Gastroesophageal sphincter (tissue), 4 donors: Measurements from ENCODE around the gene ELAVL3. TPM values are rescaled to one million over a fixed set of nuclear protein-coding genes. Genes with fewer than 3 reads are reported as not detected.

Source experiments
- ATAC-seq: fragments of 150-250 bp; one replicate; pipeline ENCODE4 v1.9.1; 2016; ENCODE audit warnings: mild to moderate bottlenecking, moderate library complexity
- H3K27ac ChIP-seq, 4 donors: fragments of 200-600 bp; sonication (generic) in 3 of 4; 1 replicate in 3 of 4; 2 replicates in 1 of 4; pipeline ENCODE4 v1.5.1; 2016 to 2019
- H3K27me3 ChIP-seq: fragments of 200-600 bp; sonication (generic); one replicate; pipeline ENCODE4 v1.5.1; 2019
- H3K36me3 ChIP-seq, 2 donors: fragments of 200-600 bp; sonication (generic); one replicate each; pipeline ENCODE4 v1.5.1; 2019; ENCODE audit warnings: control low read depth in 1 of 2
- H3K4me1 ChIP-seq, 3 donors: fragments of 200-600 bp; sonication (generic); 1 replicate in 2 of 3; 2 replicates in 1 of 3; pipeline ENCODE4 v1.5.1; 2016 to 2019; ENCODE audit warnings: control low read depth in 2 of 3
- H3K4me3 ChIP-seq, 2 donors: fragments of 200-600 bp; sonication (generic); one replicate each; pipeline ENCODE4 v1.5.1; 2019; ENCODE audit warnings: mild to moderate bottlenecking in 1 of 2, moderate library complexity in 1 of 2
- H3K9me3 ChIP-seq, 3 donors: fragments of 200-600 bp; sonication (generic); one replicate each; pipeline ENCODE4 v1.5.1; 2017 to 2019; ENCODE audit warnings: control low read depth in 2 of 3
- EP300 ChIP-seq: sonication (generic); formaldehyde crosslinking; IDR thresholded peaks from one replicate; pipeline ENCODE4 v1.6.1; 2017; ENCODE audit warnings: antibody characterized with exemption, mild to moderate bottlenecking
- POLR2A ChIP-seq, 2 donors: fragments of 450-650 bp; IDR thresholded peaks; one replicate each; pipeline ENCODE4 v1.6.1; 2017; ENCODE audit warnings: antibody characterized with exemption in 2 of 2, mild to moderate bottlenecking in 2 of 2, moderate library complexity in 1 of 2
- POLR2AphosphoS5 ChIP-seq: sonication (generic); formaldehyde crosslinking; IDR thresholded peaks from one replicate; pipeline ENCODE4 v1.6.1; 2017; ENCODE audit warnings: antibody characterized with exemption
- WGBS, 2 donors: methylation state at CpG; one replicate each; pipeline ENCODE4 v1.1.5; 2018; ENCODE audit warnings: low coverage in 1 of 2; 5-methylcytosine and 5-hydroxymethylcytosine counted together
- small RNA-seq, 4 donors: library from RNA; depleted of rRNA; stranded (forward); fragments of <200 nt; gene quantifications; one replicate each; pipeline ENCODE3, GENCODE V24; 2016
- total RNA-seq, 4 donors: library from RNA; depleted of rRNA; stranded (reverse); fragments of >200 nt; gene quantifications; one replicate each; pipeline ENCODE4 v1.1.0, GENCODE V29; 2016
- TF ChIP-seq, protein P1 (sequence below), 4 experiments: fragments of 200-600 bp in 2 of 4; fragments of 450-650 bp in 2 of 4; sonication (generic) in 1 of 4; IDR thresholded peaks; one replicate each; pipeline ENCODE4 v1.5.1; 2017 to 2019; ENCODE audit warnings: antibody characterized with exemption in 4 of 4, mild to moderate bottlenecking in 2 of 4, moderate library complexity in 2 of 4

ELAVL3 gene
- total RNA-seq, 4 donors from 2014 or later = 0.04 to 3.3 (median 0.27) TPM; not detected in 1

DNA sequence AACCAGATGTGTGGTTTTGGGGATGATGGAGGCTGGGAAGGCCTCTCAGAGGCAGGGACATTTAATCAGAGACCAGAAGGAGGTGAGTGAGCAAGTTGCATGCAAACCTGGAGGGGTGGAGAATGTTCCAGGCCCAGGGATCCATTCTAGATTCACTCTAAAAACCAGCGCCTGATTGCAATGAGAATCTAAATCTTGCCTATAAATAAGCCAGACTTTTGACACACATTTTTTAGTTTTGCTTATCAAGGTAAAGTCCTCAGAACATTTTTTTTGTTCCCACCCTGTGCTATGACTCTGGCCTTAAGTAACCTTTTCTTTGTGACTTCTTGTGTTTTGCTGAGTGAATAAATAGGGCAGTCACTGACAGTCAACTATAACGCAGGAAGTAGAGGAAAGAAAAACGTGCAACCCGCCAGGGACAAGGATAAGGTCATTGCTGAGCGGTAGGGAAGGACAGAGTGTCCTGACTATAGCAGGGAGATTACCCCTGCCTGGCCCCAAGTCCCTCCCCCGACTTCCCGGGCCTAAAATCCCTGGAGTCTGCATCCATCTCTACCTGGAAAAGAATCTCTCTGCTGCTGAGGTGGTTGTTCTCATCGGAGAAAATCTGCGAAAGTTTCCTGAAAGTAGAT, 76.1 kb downstream of the ELAVL3 start:
- ATAC-seq = no peak
- Histone ChIP-seq H3K4me1 (peaks cover 0 to 6% (median 0%) of the 10 kb centered on the region in 3 donors), H3K9me3 (no peaks in the 10 kb centered on the region), H3K27me3 (peaks cover 41% of the 10 kb centered on the region), H3K27ac (no peak overlapping the region), H3K36me3 (no peaks in the 10 kb centered on the region), H3K4me3 (no peak overlapping the region)
- no peak for TF ChIP-seq EP300
- TF ChIP-seq, protein P1, sequence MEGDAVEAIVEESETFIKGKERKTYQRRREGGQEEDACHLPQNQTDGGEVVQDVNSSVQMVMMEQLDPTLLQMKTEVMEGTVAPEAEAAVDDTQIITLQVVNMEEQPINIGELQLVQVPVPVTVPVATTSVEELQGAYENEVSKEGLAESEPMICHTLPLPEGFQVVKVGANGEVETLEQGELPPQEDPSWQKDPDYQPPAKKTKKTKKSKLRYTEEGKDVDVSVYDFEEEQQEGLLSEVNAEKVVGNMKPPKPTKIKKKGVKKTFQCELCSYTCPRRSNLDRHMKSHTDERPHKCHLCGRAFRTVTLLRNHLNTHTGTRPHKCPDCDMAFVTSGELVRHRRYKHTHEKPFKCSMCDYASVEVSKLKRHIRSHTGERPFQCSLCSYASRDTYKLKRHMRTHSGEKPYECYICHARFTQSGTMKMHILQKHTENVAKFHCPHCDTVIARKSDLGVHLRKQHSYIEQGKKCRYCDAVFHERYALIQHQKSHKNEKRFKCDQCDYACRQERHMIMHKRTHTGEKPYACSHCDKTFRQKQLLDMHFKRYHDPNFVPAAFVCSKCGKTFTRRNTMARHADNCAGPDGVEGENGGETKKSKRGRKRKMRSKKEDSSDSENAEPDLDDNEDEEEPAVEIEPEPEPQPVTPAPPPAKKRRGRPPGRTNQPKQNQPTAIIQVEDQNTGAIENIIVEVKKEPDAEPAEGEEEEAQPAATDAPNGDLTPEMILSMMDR (IDR thresholded peaks at IDR 0.05) = no peak
- TF ChIP-seq POLR2AphosphoS5 = no peak
- no peak for TF ChIP-seq POLR2A (IDR thresholded peaks at IDR 0.05)
- WGBS, 2 donors = 60 to 69% methylated on average over 4 to 7 of the region's 9 CpGs

DNA sequence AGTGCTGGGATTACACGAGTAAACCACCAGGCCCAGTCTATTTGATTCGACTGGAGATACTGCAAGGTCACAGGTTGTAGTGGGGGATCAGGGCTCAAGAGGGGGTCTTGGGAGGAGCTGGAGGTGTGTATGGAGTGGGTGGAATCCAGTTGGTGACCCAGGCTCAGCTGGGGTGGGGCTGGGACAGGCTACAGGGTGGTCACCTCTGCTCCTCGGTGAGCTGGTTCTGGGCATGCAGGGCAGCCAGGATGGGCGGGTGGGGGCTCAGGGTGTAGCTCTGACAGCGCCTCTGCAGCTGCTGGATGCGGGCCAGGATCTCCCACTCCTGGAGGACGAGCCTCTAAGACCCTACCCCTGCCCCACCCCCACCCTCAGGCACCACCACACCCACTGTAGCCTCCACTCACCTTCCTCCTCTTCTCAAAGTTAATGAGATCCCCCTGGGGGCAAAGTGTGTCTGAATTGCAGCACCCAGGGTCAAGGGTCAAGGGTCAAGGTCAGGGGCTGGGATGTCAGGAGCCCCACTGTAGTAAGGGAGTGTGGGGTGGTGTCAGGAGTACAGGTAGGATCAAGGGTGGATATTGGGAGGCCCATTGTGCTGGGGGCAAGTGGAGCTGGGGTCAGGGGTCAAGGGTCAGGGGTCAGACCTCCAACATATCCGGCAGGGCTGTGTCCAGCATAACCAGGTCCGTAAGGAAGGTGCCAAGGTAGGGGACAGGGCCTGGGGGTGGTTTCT, 78.9 kb downstream of the ELAVL3 start:
- Histone ChIP-seq H3K27ac (no peak overlapping the region), H3K4me1 (peaks cover 0 to 6% (median 0%) of the 10 kb centered on the region in 3 donors), H3K9me3 (no peaks in the 10 kb centered on the region), H3K4me3 (no peak overlapping the region), H3K36me3 (no peaks in the 10 kb centered on the region), H3K27me3 (peaks cover 21% of the 10 kb centered on the region)
- no peak for ATAC-seq
- TF ChIP-seq EP300 (no peak), POLR2AphosphoS5 (no peak), POLR2A (IDR thresholded peaks at IDR 0.05) (no peak)
- TF ChIP-seq, protein P1 (IDR thresholded peaks at IDR 0.05) = no peak
- WGBS, 2 donors = 82 to 88% methylated on average over 3 to 4 of the region's 9 CpGs

Small RNAs within 50 kb of the gene (small RNA-seq; reads per million reads assigned to genes)
- gene MIR7974 (0 to 0.13 (median 0) reads per million in 4 donors), gene RF00019 (0 reads per million in 4 donors), gene RN7SL833P (0 reads per million in 4 donors)

Other genes starting within 250 kb of the ELAVL3 start
- gene ANGPTL8, start 241.4 kb downstream of the ELAVL3 start, total RNA-seq = 1 to 10 TPM in 1 of 4 donors, not detected in 3; 2.0 TPM
- gene DOCK6, start 218.5 kb downstream of the ELAVL3 start, total RNA-seq = 10 to 100 TPM; 18.5 to 43.1 (median 29.1) TPM
- not detected for gene TSPAN16, start 184.9 kb downstream of the ELAVL3 start, total RNA-seq
- gene RAB3D, start 141.4 kb downstream of the ELAVL3 start, total RNA-seq = 10 to 100 TPM; 21.5 to 43.7 (median 28.0) TPM
- 100 to 1,000 TPM; 165 to 262 (median 210) TPM for gene TMEM205, start 134.8 kb downstream of the ELAVL3 start, total RNA-seq
- 10 to 100 TPM in 3 of 4 donors, 1 to 10 TPM in 1; 6.6 to 30.0 (median 19.0) TPM for gene CCDC159, start 134.5 kb downstream of the ELAVL3 start, total RNA-seq
- gene PLPPR2, start 125.6 kb downstream of the ELAVL3 start, total RNA-seq = 10 to 100 TPM; 20.5 to 57.7 (median 44.9) TPM
- gene SWSAP1, start 106.4 kb downstream of the ELAVL3 start, total RNA-seq = 1 to 10 TPM in 2 of 4 donors, under 1 TPM in 2; 0.62 to 2.6 (median 1.0) TPM
- 1 to 10 TPM in 3 of 4 donors, under 1 TPM in 1; 0.62 to 5.1 (median 2.7) TPM for gene EPOR, start 96.7 kb downstream of the ELAVL3 start, total RNA-seq
- 1 to 10 TPM in 2 of 4 donors, under 1 TPM in 2; 0.25 to 3.7 (median 1.3) TPM for gene RGL3, start 61.7 kb downstream of the ELAVL3 start, total RNA-seq
- 1 to 10 TPM in 1 of 4 donors, under 1 TPM in 1, not detected in 2; 0.27 to 1.4 TPM for gene ODAD3, start 45.9 kb downstream of the ELAVL3 start, total RNA-seq
- 100 to 1,000 TPM in 1 of 4 donors, 10 to 100 TPM in 3; 72.8 to 112 (median 85.8) TPM for gene PRKCSH, start 45.4 kb downstream of the ELAVL3 start, total RNA-seq
- gene ZNF653, start 24.8 kb upstream of the ELAVL3 start, total RNA-seq = 10 to 100 TPM in 2 of 4 donors, 1 to 10 TPM in 2; 5.1 to 20.4 (median 10.6) TPM
- 10 to 100 TPM; 50.1 to 88.3 (median 65.2) TPM for gene ECSIT, start 48.1 kb upstream of the ELAVL3 start, total RNA-seq
- gene CNN1, start 57.8 kb upstream of the ELAVL3 start, total RNA-seq = 1,000 to 10,000 TPM; 2,283 to 3,774 (median 3,072) TPM
- gene ELOF1, start 78.2 kb upstream of the ELAVL3 start, total RNA-seq = 10 to 100 TPM; 19.1 to 49.4 (median 32.0) TPM
- 10 to 100 TPM in 2 of 4 donors, 1 to 10 TPM in 2; 4.4 to 12.0 (median 9.8) TPM for gene ACP5, start 96.6 kb upstream of the ELAVL3 start, total RNA-seq
- gene ZNF627, start 116.4 kb upstream of the ELAVL3 start, total RNA-seq = 10 to 100 TPM in 3 of 4 donors, 1 to 10 TPM in 1; 9.6 to 18.0 (median 10.4) TPM